PC-3 (cell line): ENCODE measurements around the gene GAL3ST3. TPM values are rescaled to one million over a fixed set of nuclear protein-coding genes. Genes with fewer than 3 reads are reported as not detected.

Experiments
- ATAC-seq: fragments of 200-7000 bp; cut with Tn5 transposase; 2 replicates; pipeline ENCODE4 v1.9.1; 2020; ENCODE audit warnings: mild to moderate bottlenecking, moderate library complexity
- BruUV-seq: library from RNA; stranded (reverse); fragments of 400-500 nt; replicated peaks from 2 replicates; lab custom pipeline; 2021; lab: Mats Ljungman, UMichigan
- CTCF ChIA-PET: fragments of 300-600 bp; sonication (Branson Sonifier 250); formaldehyde crosslinking; loops from one replicate; lab custom pipeline; 2022; ENCODE audit warnings: antibody characterized with exemption; lab: Charles Lee
- POLR2A ChIA-PET: fragments of 300-600 bp; sonication (Branson Sonifier 250); formaldehyde crosslinking; loops from one replicate; lab custom pipeline; 2022; ENCODE audit warnings: antibody characterized with exemption; ENCODE audit not compliant: unreplicated experiment; lab: Charles Lee
- DNase-seq: peaks from one replicate; pipeline ENCODE4 v3.0.0-alpha.2; 2015
- H2AFZ ChIP-seq: fragments of 300-600 bp; sonication (generic); 2 replicates; pipeline ENCODE4 v1.6.0; 2016; ENCODE audit warnings: antibody characterized with exemption, low read length
- H3F3A ChIP-seq: fragments of 300-600 bp; sonication (generic); one replicate; pipeline ENCODE4 v1.6.0; 2017; ENCODE audit warnings: antibody characterized with exemption, low read length, control low read depth, mild to moderate bottlenecking; ENCODE audit not compliant: unreplicated experiment
- H3K27ac ChIP-seq: fragments of 300-600 bp; sonication (generic); 2 replicates; pipeline ENCODE4 v1.5.1; 2016; ENCODE audit warnings: mild to moderate bottlenecking, low read length
- H3K27me3 ChIP-seq: fragments of 300-600 bp; sonication (generic); 2 replicates; pipeline ENCODE4 v1.6.1; 2016; ENCODE audit warnings: low read length, mixed read lengths
- H3K36me3 ChIP-seq: fragments of 300-600 bp; sonication (generic); 2 replicates; pipeline ENCODE4 v1.6.1; 2016; ENCODE audit warnings: low read depth, mixed run types, low read length, mixed read lengths
- H3K4me1 ChIP-seq: fragments of 300-600 bp; sonication (generic); 2 replicates; pipeline ENCODE4 v1.5.1; 2016; ENCODE audit warnings: low read length; ENCODE audit not compliant: insufficient read depth
- H3K4me2 ChIP-seq: fragments of 300-600 bp; sonication (generic); 2 replicates; pipeline ENCODE4 v1.6.0; 2016; ENCODE audit warnings: low read length
- H3K4me3 ChIP-seq: fragments of 300-600 bp; sonication (generic); 2 replicates; pipeline ENCODE4 v1.5.1; 2016; ENCODE audit warnings: mild to moderate bottlenecking, low read length, mixed read lengths
- H3K79me2 ChIP-seq: fragments of 300-600 bp; sonication (generic); 2 replicates; pipeline ENCODE4 v1.6.1; 2017; ENCODE audit warnings: low read length, mixed read lengths
- H3K9ac ChIP-seq: fragments of 300-600 bp; sonication (generic); 2 replicates; pipeline ENCODE4 v1.6.0; 2016; ENCODE audit warnings: mild to moderate bottlenecking, low read length
- H3K9me2 ChIP-seq: fragments of 300-600 bp; sonication (generic); replicated peaks from 2 replicates; pipeline ENCODE4 v1.6.1; 2016; ENCODE audit warnings: mixed run types, low read length, mixed read lengths
- H3K9me3 ChIP-seq: fragments of 300-600 bp; sonication (generic); 2 replicates; pipeline ENCODE4 v1.6.1; 2016; ENCODE audit warnings: low read length, mixed read lengths
- H4K20me1 ChIP-seq: fragments of 300-600 bp; sonication (generic); 2 replicates; pipeline ENCODE4 v1.6.1; 2016; ENCODE audit warnings: low read length, mixed read lengths
- CTCF ChIP-seq: fragments of 300-600 bp; sonication (generic); conservative IDR thresholded peaks from 2 replicates; pipeline ENCODE4 v1.5.1; 2017; ENCODE audit warnings: antibody characterized with exemption, low read depth, mild to moderate bottlenecking, low read length
- EZH2 ChIP-seq: fragments of 300-600 bp; sonication (generic); IDR thresholded peaks from one replicate; pipeline ENCODE4 v1.6.1; 2017; ENCODE audit warnings: antibody characterized with exemption, mild to moderate bottlenecking, low read length; ENCODE audit not compliant: unreplicated experiment
- EZH2phosphoT487 ChIP-seq: fragments of 300-600 bp; sonication (generic); IDR thresholded peaks from 2 replicates; pipeline ENCODE4 v1.6.1; 2018; ENCODE audit warnings: mild to moderate bottlenecking, antibody characterized with exemption, low read length, borderline replicate concordance
- intact Hi-C: fragments of 100-400 bp; cut with micrococcal nuclease; formaldehyde crosslinking; loops from 2 replicates; pipeline ENCODE4 v1.9.0; 2023
- total RNA-seq: library from RNA; depleted of rRNA; stranded (reverse); fragments of >200 nt; gene quantifications from 2 replicates; pipeline ENCODE4 v1.2.3, GENCODE V29; 2014

Gene GAL3ST3
- total RNA-seq, 1 experiment from 2014 or later, result not detected

GRCh38 chr11:66070604-66071380 is 21.8 kb upstream of the GAL3ST3 start:
- H3K4me1 ChIP-seq, result peaks cover 25% of the 10 kb centered on the region
- H3K79me2 ChIP-seq, result peaks cover 39% of the 10 kb centered on the region
- intact Hi-C loops, result loop anchor here (2.0 to 5.0 kb wide), 2 partner anchors 42 to 64 kb away; no protein-coding TSS in a partner anchor
- H3K9me3 ChIP-seq, result no peaks in the 10 kb centered on the region
- no peaks in the 10 kb centered on the region for H3K9me2 ChIP-seq
- TF ChIP-seq EZH2phosphoT487 (no peak), EZH2 (no peak), CTCF (no peak)
- H3K36me3 ChIP-seq, result peaks cover 35% of the 10 kb centered on the region
- peak overlapping the region; percentile 63 for H2AFZ ChIP-seq
- peak overlapping the region; percentile 39; the same call in 1 of the 2 replicates for H3K9ac ChIP-seq
- peak; percentile 32 for ATAC-seq
- H3K27me3 ChIP-seq, result no peaks in the 10 kb centered on the region
- no peak overlapping the region for H3K27ac ChIP-seq
- ChIA-PET CTCF (no interaction called here), POLR2A (interaction anchor here (0.6 kb wide), 2 partner anchors 42 to 170 kb away, joined by 3 to 10 read pairs; no protein-coding TSS in a partner anchor)
- H3F3A ChIP-seq, result peaks cover 11% of the 10 kb centered on the region
- peak overlapping the region; percentile 83 for H3K4me3 ChIP-seq
- DNase-seq, result peak; percentile 47
- H4K20me1 ChIP-seq, result no peaks in the 10 kb centered on the region
- BruUV-seq, result no TSS peak
- peak overlapping the region; percentile 85 for H3K4me2 ChIP-seq

GRCh38 chr11:66069715-66070603 is 21.0 kb upstream of the GAL3ST3 start, which contains the start of gene PACS1:
Gene PACS1 (plus strand): TSS chr11:66070272. CDS start chr11:66070487, 215 bp downstream.
- H3K79me2 ChIP-seq, result peaks cover 39% of the 10 kb centered on the region
- BruUV-seq, result no TSS peak

More at GRCh38 chr11:66069715-66070603, 21.0 kb upstream of the GAL3ST3 start, which contains the start of gene PACS1:
- CTCF ChIA-PET, result no interaction called here
- Histone ChIP-seq H3F3A (peaks cover 11% of the 10 kb centered on the region), H3K4me3 (peak within 1 kb of the TSS; percentile 83), H3K27ac (no peak within 1 kb of the TSS), H4K20me1 (no peaks in the 10 kb centered on the region), H2AFZ (peak within 1 kb of the TSS; percentile 63), H3K9me2 (no peaks in the 10 kb centered on the region), H3K27me3 (no peaks in the 10 kb centered on the region), H3K9me3 (no peaks in the 10 kb centered on the region), H3K9ac (peak within 1 kb of the TSS; percentile 39; the same call in 1 of the 2 replicates), H3K36me3 (peaks cover 40% of the 10 kb centered on the region), H3K4me2 (peak within 1 kb of the TSS; percentile 86), H3K4me1 (peaks cover 25% of the 10 kb centered on the region)
- POLR2A ChIA-PET, result interaction anchor here (0.6 kb wide), 3 partner anchors 43 to 169 kb away, joined by 3 to 10 read pairs (median 3); no protein-coding TSS in a partner anchor
- intact Hi-C loops, result loop anchor here (2.0 to 5.0 kb wide), 2 partner anchors 42 to 65 kb away; no protein-coding TSS in a partner anchor
- no peak; the same call in 1 of the 2 replicates for TF ChIP-seq CTCF
- no peak for TF ChIP-seq EZH2
- 0 out of 2 replicates have a peak, but pooled peaks have one; percentile 38 for TF ChIP-seq EZH2phosphoT487
- ATAC-seq, result peak; percentile 73
- DNase-seq, result peak; percentile 81
